PC-9 (cell line): Measurements from ENCODE around the gene ADGRL3. TPM values are rescaled to one million over a fixed set of nuclear protein-coding genes. Genes with fewer than 3 reads are reported as not detected.

Experiments
- BruUV-seq: library from RNA; stranded (reverse); fragments of 400-500 nt; replicated peaks from 2 replicates; lab custom pipeline; 2021; lab: Mats Ljungman, UMichigan
- CTCF ChIA-PET: fragments of 300-600 bp; sonication (Branson Sonifier 250); formaldehyde crosslinking; loops from one replicate; lab custom pipeline; 2022; ENCODE audit warnings: antibody characterized with exemption; lab: Charles Lee
- POLR2A ChIA-PET: fragments of 300-600 bp; sonication (Branson Sonifier 250); formaldehyde crosslinking; loops from one replicate; lab custom pipeline; 2022; ENCODE audit warnings: antibody characterized with exemption; ENCODE audit not compliant: unreplicated experiment; lab: Charles Lee
- DNase-seq, 2 experiments: peaks; one replicate each; pipeline versions ENCODE4 v3.0.0 to v3.0.0-alpha.2; 2015 to 2022; ENCODE audit warnings: mixed read lengths in 1 of 2
- H2AFZ ChIP-seq: fragments of 200-600 bp; sonication (generic); 2 replicates; pipeline ENCODE4 v1.8.1; 2017; ENCODE audit warnings: antibody characterized with exemption
- H3F3A ChIP-seq: fragments of 200-600 bp; sonication (generic); 2 replicates; pipeline ENCODE4 v1.8.1; 2017; ENCODE audit warnings: antibody characterized with exemption, mild to moderate bottlenecking, low read depth; ENCODE audit not compliant: insufficient read depth
- H3K27ac ChIP-seq: fragments of 200-600 bp; sonication (generic); 2 replicates; pipeline ENCODE4 v1.6.1; 2016; ENCODE audit warnings: mixed run types
- H3K27me3 ChIP-seq: fragments of 200-600 bp; sonication (generic); 2 replicates; pipeline ENCODE4 v1.6.1; 2016; ENCODE audit warnings: low read depth, mixed run types; ENCODE audit not compliant: insufficient read depth
- H3K36me3 ChIP-seq: fragments of 200-600 bp; sonication (generic); 2 replicates; pipeline ENCODE4 v1.6.1; 2016; ENCODE audit warnings: low read depth, mixed run types
- H3K4me1 ChIP-seq: fragments of 200-600 bp; sonication (generic); replicated peaks from 2 replicates; pipeline ENCODE4 v1.6.1; 2016; ENCODE audit warnings: mixed run types; ENCODE audit not compliant: insufficient read depth
- H3K4me2 ChIP-seq: fragments of 200-600 bp; sonication (generic); 2 replicates; pipeline ENCODE4 v1.6.1; 2017; ENCODE audit warnings: mixed run types
- H3K4me3 ChIP-seq: fragments of 200-600 bp; sonication (generic); 2 replicates; pipeline ENCODE4 v1.6.1; 2016; ENCODE audit warnings: mixed run types
- H3K79me2 ChIP-seq: fragments of 200-600 bp; sonication (generic); 2 replicates; pipeline ENCODE4 v1.6.1; 2017; ENCODE audit warnings: low read depth, mixed run types
- H3K9me2 ChIP-seq: fragments of 200-600 bp; sonication (generic); 2 replicates; pipeline ENCODE4 v1.8.1; 2017; ENCODE audit warnings: mild to moderate bottlenecking; ENCODE audit not compliant: insufficient read depth
- H3K9me3 ChIP-seq: fragments of 200-600 bp; sonication (generic); 2 replicates; pipeline ENCODE4 v1.8.1; 2016; ENCODE audit warnings: low read depth; ENCODE audit not compliant: insufficient read depth
- H4K20me1 ChIP-seq: fragments of 200-600 bp; sonication (generic); 2 replicates; pipeline ENCODE4 v1.8.1; 2017; ENCODE audit not compliant: insufficient read depth
- CTCF ChIP-seq: fragments of 200-600 bp; sonication (generic); conservative IDR thresholded peaks from 2 replicates; pipeline ENCODE4 v1.6.1; 2017; ENCODE audit warnings: mixed run types, antibody characterized with exemption, mild to moderate bottlenecking, moderate library complexity
- EZH2 ChIP-seq: fragments of 200-600 bp; sonication (generic); IDR thresholded peaks from 2 replicates; pipeline ENCODE4 v1.8.0; 2017; ENCODE audit warnings: antibody characterized with exemption, low read depth
- intact Hi-C: fragments of 100-400 bp; cut with micrococcal nuclease; formaldehyde crosslinking; loops from one replicate; pipeline ENCODE4 v1.10.0; 2022; ENCODE audit not compliant: unreplicated experiment
- total RNA-seq: library from RNA; stranded (reverse); gene quantifications from 2 replicates; pipeline ENCODE4 v1.2.3, GENCODE V29; 2021

ADGRL3 gene
- total RNA-seq, 1 experiment from 2014 or later: 1.6 TPM

GRCh38 chr4:61239250-61239649 is 39.1 kb downstream of the ADGRL3 start:
- TF ChIP-seq EZH2 (no peak), CTCF (no peak)
- no peak overlapping the region for H2AFZ ChIP-seq
- no peaks in the 10 kb centered on the region for H3K27me3 ChIP-seq
- H3K9me3 ChIP-seq: no peaks in the 10 kb centered on the region
- DNase-seq: no peak
- H3K4me2 ChIP-seq: no peak overlapping the region
- no peak overlapping the region for H3K4me3 ChIP-seq
- intact Hi-C loops: no loop called here
- CTCF ChIA-PET: no interaction called here
- no peaks in the 10 kb centered on the region for H3K36me3 ChIP-seq
- no peaks in the 10 kb centered on the region for H3K9me2 ChIP-seq
- POLR2A ChIA-PET: no interaction called here
- no peaks in the 10 kb centered on the region for H3K4me1 ChIP-seq
- H3K79me2 ChIP-seq: no peaks in the 10 kb centered on the region
- no peaks in the 10 kb centered on the region for H4K20me1 ChIP-seq
- no peak overlapping the region for H3K27ac ChIP-seq
- BruUV-seq: no TSS peak
- H3F3A ChIP-seq: no peaks in the 10 kb centered on the region

- H3K4me2 ChIP-seq: no peak overlapping the region
- no peak overlapping the region for H3K27ac ChIP-seq
- no peaks in the 10 kb centered on the region for H3K36me3 ChIP-seq
- BruUV-seq: no TSS peak
- CTCF ChIA-PET: no interaction called here
- H3K4me3 ChIP-seq: no peak overlapping the region
- no peaks in the 10 kb centered on the region for H3K4me1 ChIP-seq
- no peaks in the 10 kb centered on the region for H3F3A ChIP-seq
- H3K27me3 ChIP-seq: no peaks in the 10 kb centered on the region
- no peaks in the 10 kb centered on the region for H3K9me2 ChIP-seq
- H2AFZ ChIP-seq: no peak overlapping the region
- H3K9me3 ChIP-seq: no peaks in the 10 kb centered on the region
- no peak for DNase-seq
- intact Hi-C loops: no loop called here
- no peaks in the 10 kb centered on the region for H4K20me1 ChIP-seq
- H3K79me2 ChIP-seq: no peaks in the 10 kb centered on the region
- POLR2A ChIA-PET: no interaction called here
- no peak for TF ChIP-seq CTCF
- TF ChIP-seq EZH2: no peak
These were observed 43.8 kb downstream of the ADGRL3 start for GRCh38 chr4:61243962-61244361.

GRCh38 chr4:61245069-61245714 is 45.1 kb downstream of the ADGRL3 start:
- H3F3A ChIP-seq: no peaks in the 10 kb centered on the region
- no peak overlapping the region for H3K4me2 ChIP-seq
- no peak for DNase-seq
- ChIA-PET POLR2A (no interaction called here), CTCF (no interaction called here)
- H3K9me3 ChIP-seq: no peaks in the 10 kb centered on the region
- H3K27me3 ChIP-seq: no peaks in the 10 kb centered on the region
- no peaks in the 10 kb centered on the region for H3K9me2 ChIP-seq
- TF ChIP-seq EZH2: no peak
- no peak for TF ChIP-seq CTCF
- BruUV-seq: no TSS peak
- intact Hi-C loops: no loop called here
- H4K20me1 ChIP-seq: no peaks in the 10 kb centered on the region
- H2AFZ ChIP-seq: no peak overlapping the region
- H3K27ac ChIP-seq: no peak overlapping the region
- no peaks in the 10 kb centered on the region for H3K79me2 ChIP-seq
- no peak overlapping the region for H3K4me3 ChIP-seq
- H3K4me1 ChIP-seq: no peaks in the 10 kb centered on the region
- H3K36me3 ChIP-seq: no peaks in the 10 kb centered on the region
